Activated CD4-positive, alpha-beta T cell treated with anti-CD3 and anti-CD28 coated beads, Interleukin-2, amount 10 ng/mL, durations not matched to agents 24 days and 14 days (primary cell): ENCODE measurements around the gene TMA7. TPM values are rescaled to one million over a fixed set of nuclear protein-coding genes. Genes with fewer than 3 reads are reported as not detected.

Source experiments
- DNase-seq: peaks from one replicate; pipeline ENCODE4 v3.0.0; 2022
- H3K27ac Mint-ChIP-seq: one replicate; pipeline ENCODE4 v1.8.0; 2022; ENCODE audit warnings: mild to moderate bottlenecking, mixed read lengths
- H3K27me3 Mint-ChIP-seq: one replicate; pipeline ENCODE4 v1.8.0; 2022; ENCODE audit warnings: mixed read lengths
- H3K36me3 Mint-ChIP-seq: one replicate; pipeline ENCODE4 v1.8.0; 2022; ENCODE audit warnings: low read depth, mild to moderate bottlenecking, mixed read lengths
- H3K4me1 Mint-ChIP-seq: one replicate; pipeline ENCODE4 v1.8.0; 2021; ENCODE audit warnings: mixed read lengths
- H3K4me3 Mint-ChIP-seq: one replicate; pipeline ENCODE4 v1.8.0; 2022; ENCODE audit warnings: mild to moderate bottlenecking, moderate library complexity, mixed read lengths
- H3K9me3 Mint-ChIP-seq: one replicate; pipeline ENCODE4 v1.8.0; 2021; ENCODE audit warnings: mixed read lengths
- intact Hi-C: fragments of 100-400 bp; cut with micrococcal nuclease; formaldehyde crosslinking; loops from one replicate; pipeline ENCODE4 v1.15.1; 2023
- total RNA-seq: library from RNA; stranded (reverse); gene quantifications from 2 replicates; pipeline ENCODE4 v1.2.3, GENCODE V29; 2022

The TMA7 gene
- total RNA-seq, 1 donor from 2014 or later, result 275 TPM

DNA sequence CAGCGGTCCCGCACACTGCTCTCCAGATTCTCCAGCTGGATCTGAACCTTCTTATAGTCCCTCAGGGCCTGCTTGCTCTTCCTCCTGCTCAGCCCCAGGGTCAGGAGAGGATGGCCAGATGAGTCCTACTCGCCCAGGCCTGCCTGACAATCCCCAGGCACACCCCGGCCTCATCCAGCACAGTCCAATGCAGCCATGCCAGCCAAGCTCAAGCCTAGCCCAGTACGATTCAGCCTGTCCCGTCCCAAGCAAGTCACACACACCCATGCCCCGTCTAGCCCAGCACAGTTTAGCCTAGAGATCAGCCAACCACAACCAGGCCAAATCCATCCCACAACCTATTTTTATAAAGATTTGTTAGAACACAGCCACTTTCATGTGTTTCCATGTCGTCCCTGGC is 27.0 kb upstream of the TMA7 start:
- no peak for DNase-seq
- no peaks in the 10 kb centered on the region for H3K9me3 Mint-ChIP-seq
- H3K36me3 Mint-ChIP-seq, result no peaks in the 10 kb centered on the region
- H3K4me3 Mint-ChIP-seq, result no peak overlapping the region
- intact Hi-C loops, result no loop called here
- H3K27ac Mint-ChIP-seq, result no peak overlapping the region
- no peaks in the 10 kb centered on the region for H3K27me3 Mint-ChIP-seq
- H3K4me1 Mint-ChIP-seq, result no peaks in the 10 kb centered on the region

DNA sequence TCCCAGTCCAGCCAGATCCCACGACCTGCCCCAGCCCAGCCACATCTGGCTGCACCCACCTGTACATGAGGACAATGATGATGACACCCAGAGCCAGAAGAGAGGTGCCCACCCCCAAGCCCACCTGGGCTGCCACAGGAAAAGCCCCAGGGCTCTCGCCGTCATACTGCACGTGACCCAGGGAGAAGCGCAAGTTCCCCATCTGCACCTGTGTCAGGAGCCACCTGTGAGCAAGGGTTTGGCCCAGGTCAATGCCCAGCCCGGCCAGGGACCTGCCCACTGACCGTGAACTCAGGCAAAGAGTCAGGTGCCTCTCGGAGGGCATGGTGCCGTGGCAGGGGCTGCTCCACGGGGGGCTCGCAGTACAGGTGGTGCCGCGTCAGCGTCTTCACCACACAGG is 26.4 kb upstream of the TMA7 start:
- Mint-ChIP-seq H3K4me1 (no peaks in the 10 kb centered on the region), H3K27me3 (no peaks in the 10 kb centered on the region), H3K4me3 (no peak overlapping the region), H3K27ac (no peak overlapping the region), H3K36me3 (no peaks in the 10 kb centered on the region), H3K9me3 (no peaks in the 10 kb centered on the region)
- no peak for DNase-seq
- intact Hi-C loops, result no loop called here

- no peak for DNase-seq
- H3K9me3 Mint-ChIP-seq, result no peaks in the 10 kb centered on the region
- no peaks in the 10 kb centered on the region for H3K36me3 Mint-ChIP-seq
- intact Hi-C loops, result no loop called here
- no peak overlapping the region for H3K27ac Mint-ChIP-seq
- no peak overlapping the region for H3K4me3 Mint-ChIP-seq
- H3K27me3 Mint-ChIP-seq, result no peaks in the 10 kb centered on the region
- H3K4me1 Mint-ChIP-seq, result no peaks in the 10 kb centered on the region
Measured at GRCh38 chr3:48414376-48415250, 25.4 kb upstream of the TMA7 start.

DNA sequence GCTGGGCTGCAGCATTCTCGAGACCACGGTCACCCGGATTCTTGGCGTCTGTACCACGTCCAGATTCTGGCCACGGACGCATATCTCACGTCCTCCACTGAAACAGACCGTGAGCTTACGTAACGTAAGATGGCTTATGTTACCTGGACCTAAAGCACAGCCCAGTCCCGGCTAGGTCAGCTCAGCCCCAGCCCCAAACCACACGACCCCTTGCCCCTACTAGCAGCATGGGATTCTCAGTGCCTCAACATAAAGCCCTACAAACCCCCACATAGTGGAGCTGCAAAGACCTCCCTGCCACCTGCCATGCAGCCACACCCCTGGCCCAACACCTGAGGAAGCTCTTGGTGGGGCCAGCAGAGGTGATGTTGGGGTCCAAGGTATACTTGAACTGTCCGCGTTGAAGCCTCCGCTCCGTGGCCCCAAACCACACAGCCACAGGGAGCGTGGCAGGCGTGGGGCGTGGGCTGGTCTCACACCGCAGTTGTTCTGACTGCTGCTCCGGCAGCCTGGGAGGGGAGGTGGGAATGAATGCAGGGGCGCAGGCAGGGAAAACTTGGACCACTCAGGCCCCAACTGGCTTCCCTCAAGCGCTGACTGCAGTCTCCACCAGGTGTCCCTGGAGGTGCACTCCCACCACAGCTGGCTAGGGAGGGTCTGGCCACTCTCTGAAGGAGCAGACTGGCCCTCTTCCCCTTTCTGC is 24.7 kb upstream of the TMA7 start:
- Mint-ChIP-seq H3K27me3 (no peaks in the 10 kb centered on the region), H3K4me3 (no peak overlapping the region), H3K27ac (no peak overlapping the region), H3K9me3 (no peaks in the 10 kb centered on the region), H3K4me1 (no peaks in the 10 kb centered on the region), H3K36me3 (no peaks in the 10 kb centered on the region)
- DNase-seq, result no peak
- intact Hi-C loops, result no loop called here

GRCh38 chr3:48416091-48416505 is 24.0 kb upstream of the TMA7 start:
- no peak overlapping the region for H3K4me3 Mint-ChIP-seq
- intact Hi-C loops, result no loop called here
- H3K27ac Mint-ChIP-seq, result no peak overlapping the region
- H3K36me3 Mint-ChIP-seq, result no peaks in the 10 kb centered on the region
- DNase-seq, result no peak
- H3K4me1 Mint-ChIP-seq, result no peaks in the 10 kb centered on the region
- no peaks in the 10 kb centered on the region for H3K27me3 Mint-ChIP-seq
- no peaks in the 10 kb centered on the region for H3K9me3 Mint-ChIP-seq

GRCh38 chr3:48416546-48416945 is 23.5 kb upstream of the TMA7 start:
- intact Hi-C loops, result no loop called here
- Mint-ChIP-seq H3K4me3 (no peak overlapping the region), H3K36me3 (no peaks in the 10 kb centered on the region), H3K9me3 (no peaks in the 10 kb centered on the region), H3K27ac (no peak overlapping the region), H3K27me3 (no peaks in the 10 kb centered on the region), H3K4me1 (no peaks in the 10 kb centered on the region)
- no peak for DNase-seq

GRCh38 chr3:48417529-48418108 is 22.4 kb upstream of the TMA7 start:
- no peak for DNase-seq
- H3K27me3 Mint-ChIP-seq, result no peaks in the 10 kb centered on the region
- H3K36me3 Mint-ChIP-seq, result no peaks in the 10 kb centered on the region
- intact Hi-C loops, result no loop called here
- no peak overlapping the region for H3K27ac Mint-ChIP-seq
- no peaks in the 10 kb centered on the region for H3K4me1 Mint-ChIP-seq
- H3K9me3 Mint-ChIP-seq, result no peaks in the 10 kb centered on the region
- no peak overlapping the region for H3K4me3 Mint-ChIP-seq

- no peak overlapping the region for H3K4me3 Mint-ChIP-seq
- DNase-seq, result no peak
- H3K27me3 Mint-ChIP-seq, result no peaks in the 10 kb centered on the region
- intact Hi-C loops, result no loop called here
- H3K27ac Mint-ChIP-seq, result no peak overlapping the region
- H3K9me3 Mint-ChIP-seq, result no peaks in the 10 kb centered on the region
- H3K36me3 Mint-ChIP-seq, result no peaks in the 10 kb centered on the region
- no peaks in the 10 kb centered on the region for H3K4me1 Mint-ChIP-seq
Measured at GRCh38 chr3:48418140-48418539, 21.9 kb upstream of the TMA7 start.

- DNase-seq, result no peak
- H3K27me3 Mint-ChIP-seq, result no peaks in the 10 kb centered on the region
- H3K4me3 Mint-ChIP-seq, result no peak overlapping the region
- no peak overlapping the region for H3K27ac Mint-ChIP-seq
- H3K4me1 Mint-ChIP-seq, result no peaks in the 10 kb centered on the region
- no peaks in the 10 kb centered on the region for H3K9me3 Mint-ChIP-seq
- intact Hi-C loops, result no loop called here
- no peaks in the 10 kb centered on the region for H3K36me3 Mint-ChIP-seq
Measured at GRCh38 chr3:48418651-48419050, 21.4 kb upstream of the TMA7 start.

DNA sequence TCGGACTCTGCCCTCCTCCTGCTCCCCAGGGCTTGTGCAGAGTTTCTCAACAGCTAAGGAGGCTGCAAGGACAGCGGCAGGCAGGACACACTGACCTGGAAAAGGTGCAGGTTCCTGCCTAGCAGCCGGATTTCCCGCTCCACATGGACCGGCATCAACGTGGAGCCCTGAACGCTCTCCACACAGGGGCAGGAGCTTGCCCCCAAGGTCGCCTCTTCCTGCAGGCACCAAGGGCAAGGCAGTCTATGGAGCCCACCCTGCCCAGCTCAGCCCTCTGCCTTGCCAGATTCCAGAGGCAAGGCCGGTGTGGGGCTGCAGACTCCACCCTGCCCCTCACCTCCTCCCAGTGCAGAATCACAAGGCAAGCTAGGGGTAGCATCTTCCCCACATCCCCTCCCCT is 20.9 kb upstream of the TMA7 start:
- DNase-seq, result no peak
- H3K36me3 Mint-ChIP-seq, result no peaks in the 10 kb centered on the region
- intact Hi-C loops, result no loop called here
- H3K27me3 Mint-ChIP-seq, result no peaks in the 10 kb centered on the region
- no peaks in the 10 kb centered on the region for H3K4me1 Mint-ChIP-seq
- H3K27ac Mint-ChIP-seq, result no peak overlapping the region
- no peaks in the 10 kb centered on the region for H3K9me3 Mint-ChIP-seq
- no peak overlapping the region for H3K4me3 Mint-ChIP-seq

DNA sequence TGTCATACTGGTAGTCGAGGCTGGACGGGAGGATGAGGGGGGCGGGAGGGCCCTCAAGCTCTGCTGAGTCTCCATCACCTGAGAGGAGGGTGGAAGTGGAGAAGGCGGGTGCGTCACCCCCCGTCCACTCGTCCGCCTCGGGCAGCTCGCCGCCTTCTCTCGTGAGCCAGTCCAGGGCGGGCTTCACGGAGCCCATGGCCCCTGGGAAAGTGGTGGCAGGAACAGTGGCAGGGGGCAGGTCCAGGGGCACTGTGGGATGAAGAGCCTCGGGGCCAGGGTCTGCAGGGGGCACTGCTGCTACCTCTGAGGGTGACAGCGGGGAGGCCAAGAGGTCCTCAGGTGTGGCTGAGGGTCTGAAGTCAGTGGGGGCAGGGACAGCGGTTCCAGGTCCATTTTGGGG is 20.5 kb upstream of the TMA7 start:
- no peaks in the 10 kb centered on the region for H3K27me3 Mint-ChIP-seq
- no peaks in the 10 kb centered on the region for H3K9me3 Mint-ChIP-seq
- intact Hi-C loops, result no loop called here
- no peak overlapping the region for H3K4me3 Mint-ChIP-seq
- H3K36me3 Mint-ChIP-seq, result no peaks in the 10 kb centered on the region
- DNase-seq, result no peak
- no peaks in the 10 kb centered on the region for H3K4me1 Mint-ChIP-seq
- H3K27ac Mint-ChIP-seq, result no peak overlapping the region

- H3K4me1 Mint-ChIP-seq, result peaks cover 2% of the 10 kb centered on the region
- DNase-seq, result no peak
- H3K27ac Mint-ChIP-seq, result no peak overlapping the region
- H3K9me3 Mint-ChIP-seq, result no peaks in the 10 kb centered on the region
- H3K36me3 Mint-ChIP-seq, result no peaks in the 10 kb centered on the region
- no peak overlapping the region for H3K4me3 Mint-ChIP-seq
- intact Hi-C loops, result no loop called here
- H3K27me3 Mint-ChIP-seq, result no peaks in the 10 kb centered on the region
Measured at GRCh38 chr3:48420561-48420960, 19.5 kb upstream of the TMA7 start.

DNA sequence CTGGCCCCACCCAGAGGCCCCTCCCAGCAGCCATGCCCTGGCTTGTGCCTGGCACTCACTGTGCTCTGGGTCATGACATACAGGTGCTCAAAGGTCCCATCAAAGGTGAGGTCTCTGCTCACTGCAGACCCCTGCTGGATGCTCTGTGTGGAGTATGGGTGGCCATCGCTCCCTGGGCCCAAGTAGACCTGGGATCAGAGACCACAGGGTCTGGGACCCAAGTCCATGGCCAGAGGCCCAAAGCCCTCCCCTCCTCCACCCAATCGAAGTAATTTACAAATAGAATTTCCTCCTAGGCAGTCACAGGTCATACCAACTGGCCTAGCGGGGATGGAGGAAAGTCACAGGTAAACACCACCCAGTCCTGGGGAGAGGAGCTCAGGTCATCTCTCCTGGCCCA is 17.8 kb upstream of the TMA7 start:
- H3K4me3 Mint-ChIP-seq, result no peak overlapping the region
- H3K27me3 Mint-ChIP-seq, result peaks cover 5% of the 10 kb centered on the region
- intact Hi-C loops, result no loop called here
- H3K4me1 Mint-ChIP-seq, result peaks cover 2% of the 10 kb centered on the region
- no peak overlapping the region for H3K27ac Mint-ChIP-seq
- no peaks in the 10 kb centered on the region for H3K9me3 Mint-ChIP-seq
- DNase-seq, result no peak
- H3K36me3 Mint-ChIP-seq, result no peaks in the 10 kb centered on the region

DNA sequence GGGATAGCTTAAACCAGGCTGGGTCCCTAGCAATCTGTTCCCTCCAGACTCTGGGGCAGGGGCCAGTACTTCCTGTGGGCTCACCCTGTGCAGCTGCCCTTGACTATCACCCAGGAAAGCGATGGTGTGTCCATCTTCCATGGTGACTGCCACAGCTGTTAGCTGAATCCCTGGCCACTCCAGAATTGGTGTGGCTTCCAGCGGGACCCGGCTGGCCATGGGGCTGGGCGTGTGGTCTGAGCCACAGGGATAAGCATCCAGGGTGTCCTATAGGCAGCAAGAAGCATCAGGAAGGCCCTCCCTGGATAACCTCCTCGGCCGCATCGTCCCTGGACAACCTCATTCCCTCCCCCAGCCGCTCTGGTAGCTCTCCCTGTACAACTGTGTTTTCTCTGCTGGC is 17.4 kb upstream of the TMA7 start:
- intact Hi-C loops, result no loop called here
- no peak for DNase-seq

More for the DNA sequence above, 17.4 kb upstream of the TMA7 start:
- no peak overlapping the region for H3K4me3 Mint-ChIP-seq
- no peaks in the 10 kb centered on the region for H3K36me3 Mint-ChIP-seq
- no peaks in the 10 kb centered on the region for H3K9me3 Mint-ChIP-seq
- H3K27ac Mint-ChIP-seq, result no peak overlapping the region
- H3K27me3 Mint-ChIP-seq, result peaks cover 9% of the 10 kb centered on the region
- H3K4me1 Mint-ChIP-seq, result peaks cover 2% of the 10 kb centered on the region
